Measurements from ENCODE around the gene A2M.

DNA sequence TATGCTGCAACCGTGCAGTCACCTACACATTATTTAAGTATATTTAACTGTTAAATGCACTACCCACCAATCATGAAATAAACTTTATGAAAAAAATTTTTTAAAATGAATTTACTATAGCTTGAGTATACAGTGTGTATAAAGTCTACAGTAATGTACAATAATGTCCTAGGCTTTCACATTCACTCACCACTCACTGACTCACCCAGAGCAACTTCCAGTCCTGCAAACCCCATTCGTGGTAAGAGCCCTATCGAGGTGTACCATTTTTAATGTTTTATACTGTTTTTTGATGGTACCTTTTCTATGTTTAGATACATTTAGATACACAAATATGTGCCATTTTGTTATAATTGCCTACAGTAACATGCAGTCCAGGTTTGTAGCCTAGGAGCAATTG, 78.3 kb downstream of the A2M start:
- TF ChIP-seq, protein P1, sequence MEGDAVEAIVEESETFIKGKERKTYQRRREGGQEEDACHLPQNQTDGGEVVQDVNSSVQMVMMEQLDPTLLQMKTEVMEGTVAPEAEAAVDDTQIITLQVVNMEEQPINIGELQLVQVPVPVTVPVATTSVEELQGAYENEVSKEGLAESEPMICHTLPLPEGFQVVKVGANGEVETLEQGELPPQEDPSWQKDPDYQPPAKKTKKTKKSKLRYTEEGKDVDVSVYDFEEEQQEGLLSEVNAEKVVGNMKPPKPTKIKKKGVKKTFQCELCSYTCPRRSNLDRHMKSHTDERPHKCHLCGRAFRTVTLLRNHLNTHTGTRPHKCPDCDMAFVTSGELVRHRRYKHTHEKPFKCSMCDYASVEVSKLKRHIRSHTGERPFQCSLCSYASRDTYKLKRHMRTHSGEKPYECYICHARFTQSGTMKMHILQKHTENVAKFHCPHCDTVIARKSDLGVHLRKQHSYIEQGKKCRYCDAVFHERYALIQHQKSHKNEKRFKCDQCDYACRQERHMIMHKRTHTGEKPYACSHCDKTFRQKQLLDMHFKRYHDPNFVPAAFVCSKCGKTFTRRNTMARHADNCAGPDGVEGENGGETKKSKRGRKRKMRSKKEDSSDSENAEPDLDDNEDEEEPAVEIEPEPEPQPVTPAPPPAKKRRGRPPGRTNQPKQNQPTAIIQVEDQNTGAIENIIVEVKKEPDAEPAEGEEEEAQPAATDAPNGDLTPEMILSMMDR (IDR thresholded peaks at IDR 0.05; ENCODE audit: poor library complexity), result no peak
- TF ChIP-seq EZH2 (IDR thresholded peaks at IDR 0.05; ENCODE audit: borderline replicate concordance) (no peak), EZH2phosphoT487 (IDR thresholded peaks at IDR 0.05; ENCODE audit: low read depth, severe bottlenecking, unreplicated experiment) (no peak)
